Myocyte (in vitro differentiated cells): ENCODE measurements around the gene GSX2. TPM values are rescaled to one million over a fixed set of nuclear protein-coding genes. Genes with fewer than 3 reads are reported as not detected.

Experiments
- DNase-seq: peaks from one replicate; pipeline ENCODE4 v3.0.0-alpha.2; 2012; ENCODE audit warnings: low read depth
- total RNA-seq: library from RNA; depleted of rRNA; stranded (reverse); fragments of >200 nt; gene quantifications from 2 replicates; pipeline ENCODE4 v1.2.3, GENCODE V29; 2014

The GSX2 gene
- total RNA-seq, 1 donor from 2014 or later = not detected

- no peak for DNase-seq
Measured at GRCh38 chr4:54076673-54077072, 23.3 kb upstream of the GSX2 start.

- no peak for DNase-seq
Measured at GRCh38 chr4:54077812-54078211, 22.2 kb upstream of the GSX2 start.

- peak; percentile 76 for DNase-seq
Measured at GRCh38 chr4:54082168-54082567, 17.8 kb upstream of the GSX2 start.

- peak; percentile 96 for DNase-seq
Measured at GRCh38 chr4:54085284-54085683, 14.7 kb upstream of the GSX2 start.

DNA sequence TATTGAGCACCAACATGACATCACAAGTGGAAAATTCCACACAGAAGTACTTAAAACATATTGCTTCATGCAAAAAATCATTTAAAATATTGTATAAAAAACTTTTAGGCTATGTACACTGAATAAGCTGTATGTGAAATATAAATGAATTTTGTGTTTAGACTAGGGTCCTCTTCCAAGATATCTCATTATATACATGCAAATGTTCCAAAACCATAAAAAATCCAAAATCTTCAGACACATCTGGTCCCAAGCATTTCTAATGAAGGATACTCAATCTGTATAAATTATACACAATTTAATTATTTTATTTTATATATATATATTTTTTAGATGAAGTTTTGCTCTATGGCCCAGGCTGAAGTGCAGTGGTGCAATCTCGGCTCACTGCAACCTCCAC lies 10.1 kb upstream of the GSX2 start:
- no peak for DNase-seq

DNA sequence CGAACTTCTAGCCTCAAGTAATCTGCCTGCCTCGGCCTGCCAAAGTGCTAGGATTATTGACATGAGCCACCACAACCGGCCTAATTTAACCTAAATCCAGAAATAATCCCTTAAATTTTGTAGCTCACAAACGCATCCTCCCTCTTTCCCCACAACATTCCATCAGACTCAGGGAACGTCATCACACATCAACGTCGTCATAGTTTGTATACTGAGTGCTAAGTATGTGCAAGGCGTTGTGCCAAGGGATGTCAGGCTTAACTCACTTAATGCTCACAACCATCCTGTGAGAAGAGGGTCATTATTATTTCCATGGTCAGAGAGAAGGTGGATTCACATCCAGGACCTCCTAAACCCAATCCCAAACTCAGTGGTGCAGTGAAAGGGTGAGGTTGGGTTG lies 9.6 kb upstream of the GSX2 start:
- DNase-seq = no peak

GRCh38 chr4:54090804-54091623 lies 8.9 kb upstream of the GSX2 start:
- no peak for DNase-seq

- peak; percentile 90 for DNase-seq
Measured at GRCh38 chr4:54091637-54092404, 8.1 kb upstream of the GSX2 start.

- DNase-seq = no peak
Measured at GRCh38 chr4:54092405-54093323, 7.3 kb upstream of the GSX2 start.

DNA sequence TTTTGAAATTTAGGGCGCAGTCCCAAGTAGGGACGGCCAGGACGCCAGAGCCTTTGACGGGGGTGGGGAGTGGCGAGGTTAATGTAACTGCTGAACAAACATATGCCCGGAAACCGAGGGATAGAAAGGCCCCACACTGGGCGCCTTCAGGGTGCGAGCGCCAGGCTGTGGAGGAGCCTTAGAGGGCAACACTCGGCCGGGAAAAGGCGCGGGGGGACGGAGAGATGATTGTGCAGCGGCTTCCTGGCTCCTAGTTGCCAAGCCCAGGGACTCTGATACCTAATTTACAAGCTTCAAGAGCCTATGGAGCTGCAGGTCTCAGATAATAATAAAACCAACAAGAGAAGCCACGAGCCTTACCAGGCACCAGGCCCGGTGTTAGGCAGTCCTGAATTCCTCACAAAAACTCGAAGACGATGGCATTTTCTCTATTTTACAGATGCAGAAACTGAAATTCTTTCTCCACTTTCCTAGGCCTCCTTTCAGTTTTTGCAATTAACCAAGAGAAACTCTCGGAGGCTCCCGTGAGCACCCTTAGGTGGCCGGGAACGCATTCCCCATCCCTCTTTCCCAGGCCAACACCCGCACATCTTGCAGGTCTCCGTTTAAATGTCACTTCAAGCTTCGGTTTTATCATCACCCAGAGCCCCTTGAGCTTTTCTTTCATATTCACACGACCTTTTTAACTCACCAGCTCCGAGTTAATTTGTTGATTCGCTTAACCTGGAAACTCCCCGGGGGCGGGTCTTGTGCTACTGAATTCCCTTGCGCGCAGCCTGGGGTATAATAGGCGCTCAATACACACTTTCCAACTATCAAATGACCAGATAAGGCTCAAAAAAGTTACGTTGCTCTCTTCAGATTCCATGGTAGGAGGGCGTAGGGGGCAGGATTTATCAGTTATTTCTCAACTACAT lies 6.4 kb upstream of the GSX2 start:
- no peak for DNase-seq

DNA sequence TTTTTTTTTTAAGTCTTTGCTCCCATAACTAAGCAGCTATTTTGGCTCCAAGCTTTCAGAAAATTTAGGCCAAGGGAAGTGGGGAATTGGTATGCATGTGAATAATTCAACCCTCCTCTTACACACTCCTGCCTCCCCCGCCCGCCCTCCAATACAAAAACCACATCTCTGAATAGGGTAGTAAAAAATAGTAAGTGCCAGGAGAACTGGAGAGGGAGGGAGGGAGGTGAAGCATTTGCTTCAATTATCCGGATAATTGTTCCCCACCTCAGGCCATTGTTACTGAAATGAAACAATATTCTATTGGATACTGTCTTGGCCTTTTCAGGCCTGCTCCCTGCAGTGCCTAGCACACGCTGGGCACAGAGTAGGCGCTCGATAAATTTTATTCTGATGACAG lies 5.5 kb upstream of the GSX2 start:
- DNase-seq = no peak

DNA sequence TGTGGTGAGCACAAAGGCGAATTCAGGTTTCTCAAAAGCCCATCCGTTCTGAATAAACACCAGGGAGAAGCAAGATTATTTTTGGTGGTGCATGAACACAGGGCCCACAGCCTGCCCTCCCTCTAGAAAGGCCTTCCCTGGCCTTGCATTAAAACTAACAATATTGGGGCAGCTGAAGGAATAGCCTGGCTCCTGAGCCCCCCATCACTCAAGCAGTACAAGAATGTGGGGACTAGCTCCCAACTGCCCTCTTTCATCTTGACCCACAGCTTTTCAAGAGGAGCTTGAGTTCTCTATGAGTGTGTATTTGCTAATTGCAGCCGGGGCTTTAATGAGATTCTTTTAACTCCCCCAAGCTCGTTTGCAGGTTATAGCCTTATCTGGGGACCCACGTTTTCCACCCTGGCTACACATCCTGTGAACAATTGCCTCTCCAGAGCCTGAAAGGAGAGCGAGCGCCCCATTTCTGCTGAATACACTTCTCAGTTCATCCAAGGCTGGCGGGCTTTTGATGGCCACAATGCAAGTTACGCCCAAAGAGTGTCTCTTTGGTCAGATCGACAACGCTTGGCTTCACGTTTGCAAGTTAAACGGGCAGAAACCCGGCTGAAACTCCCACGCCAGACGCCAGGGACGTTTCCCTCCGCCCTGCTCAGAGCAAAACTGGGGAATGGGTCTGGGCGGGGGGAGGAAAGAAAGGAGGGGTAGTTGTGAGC lies 4.7 kb upstream of the GSX2 start:
- DNase-seq = no peak

DNA sequence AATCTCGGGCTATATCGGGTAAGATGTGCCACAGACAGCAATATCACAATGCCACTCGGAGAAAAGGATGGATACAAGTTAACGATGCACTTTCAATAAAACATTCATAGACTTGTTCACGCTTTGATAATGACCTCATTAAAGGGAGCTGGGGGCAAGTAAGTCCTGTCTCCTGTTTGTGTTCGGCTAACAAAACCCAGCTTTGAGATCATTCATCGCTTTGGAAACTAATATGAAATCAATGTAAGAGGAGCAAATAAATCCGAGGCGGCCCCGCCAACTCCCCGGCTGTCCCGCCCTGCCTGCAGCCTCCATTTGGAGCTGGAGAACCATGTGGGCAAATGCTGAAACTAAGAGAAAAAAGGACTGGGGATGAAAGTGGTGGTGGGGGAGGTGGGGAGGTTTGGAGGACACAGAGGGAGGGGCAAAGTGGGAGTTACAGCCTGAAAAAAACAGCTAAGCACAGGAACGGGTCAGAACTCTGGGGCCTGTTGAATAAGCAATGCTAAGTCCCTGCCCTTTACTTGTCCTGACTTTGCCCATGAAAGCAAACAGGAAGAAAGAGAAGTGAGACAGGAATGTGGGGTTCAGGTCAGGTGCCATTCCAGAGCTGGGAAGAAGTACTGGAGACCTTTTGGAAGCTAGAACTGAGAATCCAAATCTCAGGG lies 3.5 kb upstream of the GSX2 start:
- DNase-seq = no peak

DNA sequence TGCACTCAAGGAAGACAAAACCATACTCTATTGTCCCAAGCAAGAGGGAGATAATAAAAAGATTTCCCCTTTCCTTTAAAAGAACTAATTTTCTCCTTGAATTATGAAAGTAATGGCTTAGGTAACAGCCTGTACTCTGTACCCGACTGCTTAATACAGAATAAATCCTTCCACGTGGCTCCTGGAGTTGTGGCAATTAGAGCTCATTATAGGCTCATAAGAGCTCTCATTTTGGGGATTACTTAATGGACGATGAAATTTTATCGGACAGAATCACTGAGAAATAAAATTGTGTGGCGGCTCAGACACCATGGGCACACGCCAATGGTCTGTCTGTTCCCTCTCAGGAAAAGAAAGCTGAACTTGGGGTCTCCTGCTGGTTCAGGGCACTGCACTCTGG lies 2.8 kb upstream of the GSX2 start:
- DNase-seq = no peak

GRCh38 chr4:54098375-54098774 lies 1.6 kb upstream of the GSX2 start:
- DNase-seq = no peak

DNA sequence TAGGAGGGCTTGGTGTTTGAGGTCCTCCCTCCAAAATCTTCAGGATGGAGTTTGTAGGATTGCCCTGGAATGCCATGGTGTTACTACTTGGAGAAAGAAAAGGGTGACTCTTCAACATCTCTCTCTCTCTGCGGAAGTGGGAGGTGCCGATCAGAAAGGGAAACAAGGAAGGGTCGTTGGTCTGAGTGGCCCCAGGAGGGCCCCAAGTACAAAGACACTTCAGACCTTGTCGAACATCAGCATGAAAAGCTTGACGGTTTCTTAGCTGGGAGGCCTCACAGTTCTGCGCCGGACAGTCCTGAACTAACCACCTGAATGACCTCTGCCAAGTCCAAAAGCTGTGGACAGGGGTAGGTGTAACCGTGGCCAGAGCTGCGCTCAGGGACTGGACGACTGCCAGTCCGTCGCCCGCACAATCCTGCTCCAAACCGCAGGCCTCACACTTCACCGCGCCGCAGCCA lies 646 bp upstream of the GSX2 start:
- no peak for DNase-seq

DNA sequence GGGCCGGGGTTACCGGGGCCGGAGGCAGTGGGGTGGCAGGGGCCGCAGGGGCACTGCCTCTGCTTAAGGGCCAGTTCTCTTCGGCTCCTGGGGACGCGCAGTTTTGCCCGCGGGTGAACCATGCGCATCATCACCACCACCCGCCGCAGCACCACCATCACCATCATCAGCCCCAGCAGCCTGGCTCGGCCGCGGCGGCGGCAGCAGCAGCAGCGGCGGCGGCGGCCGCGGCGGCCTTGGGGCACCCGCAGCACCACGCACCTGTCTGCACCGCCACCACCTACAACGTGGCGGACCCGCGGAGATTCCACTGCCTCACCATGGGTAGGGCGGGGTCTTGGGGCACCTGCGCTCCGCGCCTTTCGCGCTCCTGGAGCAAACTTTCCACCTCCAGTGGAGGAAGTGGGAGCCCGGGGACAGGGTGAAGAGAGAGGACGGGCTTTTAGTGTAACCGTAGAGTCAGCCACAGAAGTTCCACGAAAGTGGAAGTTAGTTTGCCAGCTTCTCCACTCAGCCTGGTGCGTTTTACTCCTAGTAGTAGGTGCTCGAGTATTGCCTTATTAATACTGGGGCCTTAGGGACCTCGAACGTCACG lies 729 bp downstream of the GSX2 start:
- DNase-seq = no peak

GRCh38 chr4:54101190-54102041 lies 1.5 kb downstream of the GSX2 start:
- no peak for DNase-seq
